HEK293 (cell line): ENCODE results near the gene MLLT3.

ENCODE experiments used
- BCL11A ChIP-seq: fragments of 450-650 bp; formaldehyde crosslinking; IDR thresholded peaks from 2 replicates; pipeline ENCODE4 v1.5.1; 2016; ENCODE audit warnings: low read depth, missing biosample characterization, missing genetic modification characterization
- BCL6B ChIP-seq: fragments of 450-650 bp; formaldehyde crosslinking; IDR thresholded peaks from 2 replicates; pipeline ENCODE4 v1.5.1; 2017; ENCODE audit warnings: missing biosample characterization, missing genetic modification characterization
- CTCF ChIP-seq: fragments of 450-650 bp; formaldehyde crosslinking; IDR thresholded peaks from 2 replicates; pipeline ENCODE4 v1.5.1; 2016; ENCODE audit warnings: missing biosample characterization, missing genetic modification characterization
- HOXC10 ChIP-seq: sonication (generic); formaldehyde crosslinking; IDR thresholded peaks from 2 replicates; pipeline ENCODE4 v1.8.1; 2023; ENCODE audit warnings: mild to moderate bottlenecking, missing genetic modification reagents
- KLF1 ChIP-seq: fragments of 450-650 bp; formaldehyde crosslinking; IDR thresholded peaks from 2 replicates; pipeline ENCODE4 v1.5.1; 2016; ENCODE audit warnings: missing biosample characterization, missing genetic modification characterization
- SP7 ChIP-seq: fragments of 450-650 bp; formaldehyde crosslinking; IDR thresholded peaks from 2 replicates; pipeline ENCODE4 v1.5.1; 2016; ENCODE audit warnings: missing biosample characterization, missing genetic modification characterization
- TRIM28 ChIP-seq: IDR thresholded peaks from 2 replicates; pipeline ENCODE4 v1.6.1; 2011; ENCODE audit warnings: low read length, control low read depth, borderline replicate concordance
- TSHZ1 ChIP-seq: fragments of 450-650 bp; formaldehyde crosslinking; IDR thresholded peaks from 2 replicates; pipeline ENCODE4 v1.5.1; 2016; ENCODE audit warnings: missing biosample characterization, missing genetic modification characterization, borderline replicate concordance
- ZBTB17 ChIP-seq: fragments of 450-650 bp; formaldehyde crosslinking; IDR thresholded peaks from 2 replicates; pipeline ENCODE4 v1.5.1; 2016; ENCODE audit warnings: missing biosample characterization, missing genetic modification characterization
- ZBTB26 ChIP-seq: fragments of 450-650 bp; formaldehyde crosslinking; optimal IDR thresholded peaks from 2 replicates; pipeline ENCODE3; 2016; ENCODE audit warnings: missing biosample characterization, mild to moderate bottlenecking, missing genetic modification characterization
- ZBTB49 ChIP-seq: fragments of 450-650 bp; formaldehyde crosslinking; IDR thresholded peaks from 2 replicates; pipeline ENCODE4 v1.5.1; 2016; ENCODE audit warnings: missing biosample characterization, missing genetic modification characterization, low read depth
- ZFP3 ChIP-seq: fragments of 450-650 bp; formaldehyde crosslinking; IDR thresholded peaks from 2 replicates; pipeline ENCODE4 v1.5.1; 2016; ENCODE audit warnings: low read depth, missing biosample characterization, missing genetic modification characterization
- ZNF148 ChIP-seq: fragments of 450-650 bp; formaldehyde crosslinking; IDR thresholded peaks from 2 replicates; pipeline ENCODE4 v1.5.0; 2017; ENCODE audit warnings: missing biosample characterization, missing genetic modification characterization, borderline replicate concordance
- ZNF19 ChIP-seq: fragments of 450-650 bp; formaldehyde crosslinking; IDR thresholded peaks from 2 replicates; pipeline ENCODE4; 2016; ENCODE audit warnings: missing biosample characterization, missing genetic modification characterization, low read depth
- ZNF211 ChIP-seq: fragments of 450-650 bp; formaldehyde crosslinking; IDR thresholded peaks from 2 replicates; pipeline ENCODE4 v1.5.1; 2016; ENCODE audit warnings: low read depth, missing biosample characterization, missing genetic modification characterization
- ZNF366 ChIP-seq: fragments of 450-650 bp; formaldehyde crosslinking; conservative IDR thresholded peaks from 2 replicates; pipeline ENCODE4 v1.5.1; 2016; ENCODE audit warnings: missing biosample characterization, missing genetic modification characterization
- ZNF433 ChIP-seq: fragments of 450-650 bp; formaldehyde crosslinking; IDR thresholded peaks from 2 replicates; pipeline ENCODE4 v1.5.1; 2016; ENCODE audit warnings: missing biosample characterization, missing genetic modification characterization, low read depth
- ZNF510 ChIP-seq: fragments of 450-650 bp; formaldehyde crosslinking; IDR thresholded peaks from 2 replicates; pipeline ENCODE4 v1.5.1; 2018; ENCODE audit warnings: mild to moderate bottlenecking, missing genetic modification characterization, missing biosample characterization; ENCODE audit not compliant: insufficient replicate concordance
- ZNF530 ChIP-seq: fragments of 450-650 bp; formaldehyde crosslinking; IDR thresholded peaks from 2 replicates; pipeline ENCODE4 v1.5.1; 2016; ENCODE audit warnings: low read depth, missing biosample characterization, missing genetic modification characterization
- ZNF677 ChIP-seq: fragments of 450-650 bp; IDR thresholded peaks from 2 replicates; pipeline ENCODE4 v1.5.0; 2018; ENCODE audit warnings: missing biosample characterization, mild to moderate bottlenecking, missing genetic modification characterization, moderate library complexity
- ZNF76 ChIP-seq: fragments of 450-650 bp; formaldehyde crosslinking; IDR thresholded peaks from 2 replicates; pipeline ENCODE4; 2016; ENCODE audit warnings: low read depth, missing biosample characterization, missing genetic modification characterization, borderline replicate concordance
- ZNF785 ChIP-seq: fragments of 450-650 bp; formaldehyde crosslinking; IDR thresholded peaks from 2 replicates; pipeline ENCODE4 v1.5.1; 2016; ENCODE audit warnings: missing biosample characterization, missing genetic modification characterization
- ZNF830 ChIP-seq: fragments of 450-650 bp; IDR thresholded peaks from 2 replicates; pipeline ENCODE4 v1.5.0; 2018; ENCODE audit warnings: missing biosample characterization, missing genetic modification characterization, low read depth, mild to moderate bottlenecking, moderate library complexity
- ZNF837 ChIP-seq: fragments of 450-650 bp; formaldehyde crosslinking; IDR thresholded peaks from 2 replicates; pipeline ENCODE4 v1.5.1; 2016; ENCODE audit warnings: missing biosample characterization, missing genetic modification characterization
- ZSCAN30 ChIP-seq: fragments of 450-650 bp; IDR thresholded peaks from 2 replicates; pipeline ENCODE4 v1.5.1; 2018; ENCODE audit warnings: missing biosample characterization, mild to moderate bottlenecking, missing genetic modification characterization, moderate library complexity

The MLLT3 gene

GRCh38 chr9:20658677-20659473, 36.6 kb upstream of the MLLT3 start (continued):
- TF ChIP-seq ZBTB49 (tag by site-specific recombination) (no peak), CTCF (peak; percentile 44; the same call in 1 of the 2 replicates), HOXC10 (CRISPR knock-in tag) (no peak), ZNF677 (tag by site-specific recombination) (no peak), ZNF148 (tag by site-specific recombination) (no peak), ZNF433 (no peak), ZNF366 (no peak; the same call in 1 of the 2 replicates), ZNF211 (tag by site-specific recombination) (no peak), KLF1 (tag by site-specific recombination) (no peak), TRIM28 (no peak), ZNF19 (tag by site-specific recombination) (no peak), ZFP3 (tag by site-specific recombination) (no peak), ZNF530 (no peak), TSHZ1 (tag by site-specific recombination) (no peak), ZNF510 (no peak), ZBTB17 (peak; percentile 38; the same call in 1 of the 2 replicates), ZSCAN30 (no peak), BCL6B (tag by site-specific recombination) (no peak), ZNF837 (no peak), SP7 (tag by site-specific recombination) (no peak), ZNF76 (tag by site-specific recombination) (no peak), ZBTB26 (tag by site-specific recombination) (peak; percentile 28), BCL11A (tag by site-specific recombination) (no peak), ZNF830 (tag by site-specific recombination) (no peak), ZNF785 (no peak)
